Activated naive CD4-positive, alpha-beta T cell treated with anti-CD3 and anti-CD28 coated beads, Interleukin-2, amount 50 U/mL, for 24 hours (primary cell): ENCODE results near the gene CUBN.

Experiments
- H3K27ac Mint-ChIP-seq: one replicate; pipeline ENCODE4 v1.8.0; 2021; ENCODE audit warnings: mild to moderate bottlenecking, mixed read lengths
- H3K27me3 Mint-ChIP-seq: one replicate; pipeline ENCODE4 v1.8.0; 2021; ENCODE audit warnings: mixed read lengths
- H3K36me3 Mint-ChIP-seq: one replicate; pipeline ENCODE4 v1.8.0; 2021; ENCODE audit warnings: mixed read lengths
- H3K4me1 Mint-ChIP-seq: one replicate; pipeline ENCODE4 v1.8.0; 2021; ENCODE audit warnings: mixed read lengths
- H3K4me3 Mint-ChIP-seq: one replicate; pipeline ENCODE4 v1.8.0; 2021; ENCODE audit warnings: mild to moderate bottlenecking, mixed read lengths
- H3K9me3 Mint-ChIP-seq: one replicate; pipeline ENCODE4 v1.8.0; 2021; ENCODE audit warnings: mixed read lengths

The CUBN gene

DNA sequence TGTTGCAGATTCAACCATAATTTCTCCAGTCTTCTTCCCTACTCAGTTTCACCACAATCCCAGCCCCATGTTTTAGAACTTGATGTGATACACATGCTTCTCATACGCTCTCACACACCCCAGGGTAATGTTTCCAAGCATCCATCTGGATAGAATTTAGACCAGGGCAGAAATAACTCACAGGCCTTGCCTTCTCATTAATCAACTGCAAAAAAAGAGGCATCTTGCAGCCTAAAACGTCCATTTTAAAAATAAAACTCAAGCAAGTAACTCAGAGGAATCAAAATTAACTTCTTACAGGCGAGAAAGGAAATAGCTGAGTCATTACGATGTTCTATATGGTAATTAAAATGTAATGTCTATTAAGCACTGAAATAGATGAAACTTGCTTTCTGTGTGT, 185.2 kb downstream of the CUBN start:
- Mint-ChIP-seq H3K36me3 (peaks cover 10% of the 10 kb centered on the region), H3K27ac (no peak overlapping the region), H3K4me3 (no peak overlapping the region), H3K9me3 (no peaks in the 10 kb centered on the region), H3K4me1 (peaks cover 5% of the 10 kb centered on the region), H3K27me3 (no peaks in the 10 kb centered on the region)

DNA sequence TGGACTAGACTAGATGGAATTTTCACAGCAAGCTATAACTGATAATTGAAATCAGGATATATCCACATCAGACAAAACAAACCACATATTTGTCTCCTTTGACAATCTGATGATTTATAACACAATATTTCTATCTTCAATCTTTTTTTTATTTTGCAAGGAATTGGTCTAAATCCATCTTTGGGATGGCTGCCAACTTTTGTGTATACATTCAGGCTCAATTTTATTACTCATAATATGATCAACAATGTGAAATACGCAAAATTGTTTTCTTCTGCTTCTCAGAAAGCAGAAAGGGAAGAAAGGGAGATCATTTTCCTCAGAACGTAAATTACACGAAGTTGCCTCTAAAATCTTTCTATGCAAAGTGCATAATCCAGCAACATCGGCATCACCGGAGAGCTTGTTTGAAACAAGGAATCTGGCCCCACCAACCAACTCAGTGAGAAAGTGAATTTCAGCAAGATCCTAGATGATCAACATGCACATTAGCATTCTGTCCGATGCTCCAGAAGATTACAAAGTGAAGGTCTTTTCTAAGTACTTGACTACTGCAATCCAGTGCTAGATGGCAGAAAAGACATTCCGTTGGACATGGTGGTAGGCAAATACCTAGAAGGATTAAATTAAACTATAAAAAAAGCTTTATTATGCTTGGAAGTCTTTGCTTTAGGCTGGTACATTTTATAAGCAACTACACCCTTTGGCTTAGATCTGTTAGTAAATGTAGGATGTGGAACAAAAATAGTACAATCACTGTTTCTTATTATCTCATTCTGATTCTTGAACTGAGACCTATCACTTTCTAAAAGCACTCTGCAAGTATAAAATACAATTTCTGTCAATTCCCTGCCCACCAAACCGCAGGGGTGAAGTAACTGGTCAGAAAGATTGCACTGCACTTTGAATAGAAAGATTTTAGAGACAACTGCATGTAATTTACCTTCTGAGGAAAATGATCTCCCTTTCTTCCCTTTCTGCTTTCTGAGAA, 186.0 kb downstream of the CUBN start:
- Mint-ChIP-seq H3K27me3 (no peaks in the 10 kb centered on the region), H3K4me3 (no peak overlapping the region), H3K36me3 (peaks cover 11% of the 10 kb centered on the region), H3K27ac (no peak overlapping the region), H3K4me1 (peaks cover 5% of the 10 kb centered on the region), H3K9me3 (no peaks in the 10 kb centered on the region)

GRCh38 chr10:16942381-16943078, 187.1 kb downstream of the CUBN start:
- H3K9me3 Mint-ChIP-seq, result no peaks in the 10 kb centered on the region
- H3K27me3 Mint-ChIP-seq, result no peaks in the 10 kb centered on the region
- H3K36me3 Mint-ChIP-seq, result peaks cover 11% of the 10 kb centered on the region
- H3K4me3 Mint-ChIP-seq, result no peak overlapping the region
- H3K4me1 Mint-ChIP-seq, result peaks cover 5% of the 10 kb centered on the region
- H3K27ac Mint-ChIP-seq, result no peak overlapping the region

DNA sequence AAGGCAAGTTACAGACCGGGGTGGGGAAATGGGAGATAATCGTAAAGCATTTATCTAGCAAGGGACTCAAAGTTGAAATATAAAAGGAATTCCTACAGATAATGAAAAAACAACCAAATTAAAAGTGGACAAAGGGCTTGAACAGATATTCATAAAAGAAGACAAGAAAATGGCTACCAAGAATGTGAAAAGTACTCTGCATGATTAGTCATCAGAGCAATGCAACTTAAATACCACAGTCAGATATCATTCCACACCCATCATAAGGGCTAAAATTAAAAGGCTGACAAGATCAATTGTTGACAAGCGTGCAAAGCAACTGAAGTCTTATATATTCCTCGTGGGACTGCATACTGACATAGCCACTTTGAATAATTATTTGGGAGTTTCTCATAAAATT, 187.7 kb downstream of the CUBN start:
- Mint-ChIP-seq H3K36me3 (peaks cover 8% of the 10 kb centered on the region), H3K9me3 (no peaks in the 10 kb centered on the region), H3K4me1 (peaks cover 5% of the 10 kb centered on the region), H3K4me3 (no peak overlapping the region), H3K27ac (no peak overlapping the region), H3K27me3 (no peaks in the 10 kb centered on the region)

DNA sequence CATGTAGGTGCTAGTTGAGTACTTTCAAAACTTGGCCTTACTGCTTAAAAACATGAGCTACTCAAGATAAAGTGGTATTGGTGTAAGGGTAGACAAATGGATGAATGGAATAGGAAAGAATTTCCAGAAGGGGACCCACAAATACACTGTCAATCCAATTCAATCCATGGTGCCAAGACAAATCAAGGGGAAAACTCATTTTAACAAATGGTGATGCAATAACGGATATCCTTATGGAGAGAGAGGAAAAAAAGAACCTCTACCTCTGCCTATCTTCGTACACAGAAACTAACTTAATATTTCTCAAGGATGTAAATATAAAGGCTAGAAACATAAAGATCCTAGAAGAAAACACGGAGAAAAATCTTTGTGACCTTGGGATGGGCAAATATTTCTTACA, 188.5 kb downstream of the CUBN start:
- Mint-ChIP-seq H3K27ac (no peak overlapping the region), H3K27me3 (no peaks in the 10 kb centered on the region), H3K4me1 (peaks cover 5% of the 10 kb centered on the region), H3K36me3 (peaks cover 8% of the 10 kb centered on the region), H3K9me3 (no peaks in the 10 kb centered on the region), H3K4me3 (no peak overlapping the region)

- Mint-ChIP-seq H3K27me3 (no peaks in the 10 kb centered on the region), H3K27ac (no peak overlapping the region), H3K4me1 (no peaks in the 10 kb centered on the region), H3K4me3 (no peak overlapping the region), H3K36me3 (peaks cover 8% of the 10 kb centered on the region), H3K9me3 (no peaks in the 10 kb centered on the region)
Measured at GRCh38 chr10:16938952-16939351, 190.7 kb downstream of the CUBN start.

DNA sequence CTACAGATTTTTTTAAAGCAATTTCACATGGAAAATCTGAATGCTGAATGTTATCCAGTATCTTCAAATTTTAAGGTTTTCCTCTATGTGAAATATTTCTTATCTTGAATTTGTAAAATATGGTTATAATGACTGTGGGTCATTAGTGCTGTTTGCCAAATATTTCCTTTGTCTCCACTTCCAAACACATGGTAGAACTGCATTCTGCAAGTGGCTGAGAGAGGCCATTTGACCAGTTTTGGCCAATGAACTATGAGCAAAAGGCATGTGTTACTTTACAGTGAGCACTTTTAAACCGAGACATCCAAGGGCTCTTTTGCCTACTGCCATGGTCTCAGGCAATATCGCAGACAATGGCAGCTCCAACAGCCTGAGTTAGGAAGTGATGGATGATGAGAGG, 195.2 kb downstream of the CUBN start:
- H3K4me1 Mint-ChIP-seq, result no peaks in the 10 kb centered on the region

GRCh38 chr10:16933783-16934182, 195.8 kb downstream of the CUBN start:
- Mint-ChIP-seq H3K4me1 (no peaks in the 10 kb centered on the region), H3K36me3 (peaks cover 7% of the 10 kb centered on the region), H3K27ac (no peak overlapping the region), H3K4me3 (no peak overlapping the region), H3K9me3 (no peaks in the 10 kb centered on the region), H3K27me3 (no peaks in the 10 kb centered on the region)

More for the DNA sequence above, 195.2 kb downstream of the CUBN start:
- Mint-ChIP-seq H3K9me3 (no peaks in the 10 kb centered on the region), H3K4me3 (no peak overlapping the region), H3K36me3 (peaks cover 9% of the 10 kb centered on the region), H3K27ac (no peak overlapping the region), H3K27me3 (no peaks in the 10 kb centered on the region)

GRCh38 chr10:16931930-16932329, 197.7 kb downstream of the CUBN start:
- H3K36me3 Mint-ChIP-seq, result peaks cover 12% of the 10 kb centered on the region
- H3K27ac Mint-ChIP-seq, result no peak overlapping the region
- H3K4me3 Mint-ChIP-seq, result no peak overlapping the region
- no peaks in the 10 kb centered on the region for H3K27me3 Mint-ChIP-seq
- no peaks in the 10 kb centered on the region for H3K4me1 Mint-ChIP-seq
- H3K9me3 Mint-ChIP-seq, result no peaks in the 10 kb centered on the region

DNA sequence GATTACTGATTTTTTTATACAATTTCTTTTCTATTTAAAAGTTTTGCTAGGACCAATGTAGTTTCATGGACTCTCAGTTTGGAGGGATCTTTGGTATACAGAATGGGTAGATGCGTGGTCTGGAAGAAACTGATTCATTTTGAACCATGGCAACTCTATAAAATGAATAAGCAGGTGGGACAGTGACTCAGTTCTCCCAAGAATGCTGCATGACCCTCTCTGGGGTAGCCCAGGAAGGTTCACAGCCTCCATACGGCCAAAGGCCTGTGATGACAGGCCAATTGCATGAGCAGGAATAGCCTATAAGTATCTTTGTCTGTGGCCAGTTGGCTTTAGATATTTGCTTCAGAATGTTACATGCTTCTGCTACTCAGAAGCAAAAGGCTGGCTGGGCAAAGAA, 199.1 kb downstream of the CUBN start:
- Mint-ChIP-seq H3K9me3 (no peaks in the 10 kb centered on the region), H3K36me3 (peaks cover 22% of the 10 kb centered on the region), H3K27me3 (no peaks in the 10 kb centered on the region), H3K4me3 (no peak overlapping the region), H3K27ac (no peak overlapping the region), H3K4me1 (no peaks in the 10 kb centered on the region)

DNA sequence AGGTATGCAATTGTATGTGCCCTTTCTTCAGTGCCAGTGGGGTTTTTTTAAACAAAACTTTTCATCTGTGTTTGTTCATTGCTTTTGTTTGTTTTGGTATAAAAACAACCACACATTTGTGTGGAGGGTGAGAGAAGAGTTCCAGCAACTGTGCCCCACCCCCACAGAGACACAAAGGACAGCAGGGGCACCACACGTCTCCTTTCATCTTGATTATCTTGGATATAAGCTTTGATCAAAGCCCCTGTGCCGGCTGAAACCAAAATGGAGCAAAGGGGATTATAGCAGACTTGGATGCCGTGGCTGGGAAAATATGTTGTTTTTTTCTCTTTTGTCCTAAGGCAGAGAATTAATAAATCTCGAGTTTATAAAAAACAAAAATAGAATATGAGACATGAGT, 200.5 kb downstream of the CUBN start:
- Mint-ChIP-seq H3K9me3 (no peaks in the 10 kb centered on the region), H3K27ac (no peak overlapping the region), H3K4me1 (no peaks in the 10 kb centered on the region), H3K4me3 (no peak overlapping the region), H3K36me3 (peaks cover 25% of the 10 kb centered on the region), H3K27me3 (no peaks in the 10 kb centered on the region)

DNA sequence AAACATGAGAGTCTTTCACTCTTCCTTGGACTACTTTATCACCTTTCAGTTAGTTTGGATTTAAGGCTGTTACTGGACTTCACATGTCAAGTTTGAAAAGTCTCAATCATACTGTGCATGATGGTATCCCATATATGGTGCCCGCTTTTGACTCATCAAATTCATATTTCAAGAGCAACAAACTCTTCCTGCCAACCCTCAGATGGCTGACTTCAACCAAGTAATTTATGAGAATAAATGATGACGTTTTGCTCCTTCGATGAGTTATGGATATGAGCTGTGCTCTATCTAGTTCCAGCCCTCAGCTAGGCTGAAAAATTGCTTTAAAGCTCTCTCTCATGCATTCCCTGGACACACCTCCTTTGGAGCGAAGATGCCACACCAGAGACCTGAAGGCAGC, 202.1 kb downstream of the CUBN start:
- Mint-ChIP-seq H3K36me3 (peaks cover 25% of the 10 kb centered on the region), H3K9me3 (no peaks in the 10 kb centered on the region), H3K4me1 (no peaks in the 10 kb centered on the region), H3K27me3 (no peaks in the 10 kb centered on the region), H3K27ac (no peak overlapping the region), H3K4me3 (no peak overlapping the region)

DNA sequence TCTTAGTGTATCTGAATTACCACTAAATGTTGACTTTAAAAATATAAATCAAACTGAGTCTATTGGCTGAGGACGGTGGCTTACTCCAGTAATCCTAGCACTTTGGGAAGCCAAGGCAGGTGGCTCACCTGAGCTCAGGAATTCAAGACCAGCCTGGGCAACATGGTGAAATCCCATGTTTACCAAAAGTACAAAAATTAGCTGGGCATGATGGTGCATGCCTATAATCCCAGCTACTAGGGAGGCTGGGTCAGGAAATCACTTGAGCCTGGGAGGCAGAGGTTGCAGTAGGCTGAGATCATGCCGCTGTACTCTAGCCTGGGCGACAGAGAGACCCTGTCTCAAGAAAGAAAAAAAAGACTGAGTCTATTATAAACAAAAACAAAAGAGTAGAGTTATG, 205.9 kb downstream of the CUBN start:
- H3K27me3 Mint-ChIP-seq, result no peaks in the 10 kb centered on the region
- no peaks in the 10 kb centered on the region for H3K9me3 Mint-ChIP-seq
- H3K36me3 Mint-ChIP-seq, result peaks cover 22% of the 10 kb centered on the region
- no peaks in the 10 kb centered on the region for H3K4me1 Mint-ChIP-seq
- H3K27ac Mint-ChIP-seq, result no peak overlapping the region
- no peak overlapping the region for H3K4me3 Mint-ChIP-seq

DNA sequence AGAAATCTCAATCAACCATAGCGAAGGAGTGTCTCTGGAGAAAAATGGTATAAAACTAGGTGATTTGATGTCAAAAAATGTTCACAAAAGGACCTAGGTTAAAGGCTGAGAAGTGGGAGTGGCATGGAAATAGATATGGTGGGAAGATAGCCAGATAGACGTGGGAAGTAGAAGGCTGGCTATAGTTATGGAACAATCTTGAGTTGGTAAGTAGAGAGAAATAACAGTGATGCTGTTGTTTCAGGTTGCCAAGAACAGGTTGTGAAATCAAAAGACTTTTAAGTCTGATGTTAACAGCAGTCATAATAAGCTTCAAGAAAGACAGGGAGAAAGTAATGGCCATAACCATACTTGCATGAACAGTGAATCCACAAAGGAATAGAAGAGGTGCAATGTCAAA, 206.3 kb downstream of the CUBN start:
- no peaks in the 10 kb centered on the region for H3K4me1 Mint-ChIP-seq

GRCh38 chr10:16919121-16919982, 210.3 kb downstream of the CUBN start:
- no peak overlapping the region for H3K27ac Mint-ChIP-seq
- H3K27me3 Mint-ChIP-seq, result no peaks in the 10 kb centered on the region
- no peaks in the 10 kb centered on the region for H3K4me1 Mint-ChIP-seq
- peaks cover 13% of the 10 kb centered on the region for H3K36me3 Mint-ChIP-seq
- H3K9me3 Mint-ChIP-seq, result no peaks in the 10 kb centered on the region
- H3K4me3 Mint-ChIP-seq, result no peak overlapping the region

More for the DNA sequence above, 206.3 kb downstream of the CUBN start:
- H3K27me3 Mint-ChIP-seq, result no peaks in the 10 kb centered on the region
- H3K36me3 Mint-ChIP-seq, result peaks cover 22% of the 10 kb centered on the region
- H3K27ac Mint-ChIP-seq, result no peak overlapping the region
- no peaks in the 10 kb centered on the region for H3K9me3 Mint-ChIP-seq
- H3K4me3 Mint-ChIP-seq, result no peak overlapping the region
